OCI-LY3 (cell line): ENCODE results near the gene SIVA1.

ENCODE experiments used
- EZH2phosphoT487 ChIP-seq: fragments of 200-600 bp; shearing (Covaris generic); IDR thresholded peaks from 2 replicates; pipeline ENCODE4 v1.6.1; 2018; ENCODE audit warnings: antibody characterized with exemption, mixed run types, low read depth
- TF ChIP-seq, protein P1 (sequence below): fragments of 200-600, 300-600 bp; sonication (generic); IDR thresholded peaks from 2 replicates; pipeline ENCODE4 v1.5.1; 2014; ENCODE audit warnings: antibody characterized with exemption, low read length, low read depth

DNA sequence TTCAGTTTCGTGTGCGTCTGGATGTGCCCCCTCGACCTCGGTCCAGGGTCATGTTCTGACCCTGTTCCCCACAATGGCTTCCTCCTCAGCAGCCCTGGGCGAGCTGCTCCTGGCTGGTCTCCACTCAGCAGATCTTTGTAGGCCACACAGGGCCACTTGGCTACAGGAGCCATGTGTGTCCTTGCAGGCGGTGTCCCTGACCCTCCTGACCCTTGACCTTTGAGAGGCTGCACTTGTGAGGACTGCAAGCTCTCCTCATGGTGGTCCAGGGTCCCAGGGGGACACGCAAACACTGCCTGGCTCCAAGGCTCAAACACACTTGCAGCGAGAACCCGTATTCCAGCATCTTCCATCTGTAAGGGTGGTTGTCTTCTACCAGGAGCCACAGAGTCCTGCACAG is 7.5 kb upstream of the SIVA1 start:
- TF ChIP-seq, protein P1, sequence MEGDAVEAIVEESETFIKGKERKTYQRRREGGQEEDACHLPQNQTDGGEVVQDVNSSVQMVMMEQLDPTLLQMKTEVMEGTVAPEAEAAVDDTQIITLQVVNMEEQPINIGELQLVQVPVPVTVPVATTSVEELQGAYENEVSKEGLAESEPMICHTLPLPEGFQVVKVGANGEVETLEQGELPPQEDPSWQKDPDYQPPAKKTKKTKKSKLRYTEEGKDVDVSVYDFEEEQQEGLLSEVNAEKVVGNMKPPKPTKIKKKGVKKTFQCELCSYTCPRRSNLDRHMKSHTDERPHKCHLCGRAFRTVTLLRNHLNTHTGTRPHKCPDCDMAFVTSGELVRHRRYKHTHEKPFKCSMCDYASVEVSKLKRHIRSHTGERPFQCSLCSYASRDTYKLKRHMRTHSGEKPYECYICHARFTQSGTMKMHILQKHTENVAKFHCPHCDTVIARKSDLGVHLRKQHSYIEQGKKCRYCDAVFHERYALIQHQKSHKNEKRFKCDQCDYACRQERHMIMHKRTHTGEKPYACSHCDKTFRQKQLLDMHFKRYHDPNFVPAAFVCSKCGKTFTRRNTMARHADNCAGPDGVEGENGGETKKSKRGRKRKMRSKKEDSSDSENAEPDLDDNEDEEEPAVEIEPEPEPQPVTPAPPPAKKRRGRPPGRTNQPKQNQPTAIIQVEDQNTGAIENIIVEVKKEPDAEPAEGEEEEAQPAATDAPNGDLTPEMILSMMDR, result no peak
- no peak for TF ChIP-seq EZH2phosphoT487
